HepG2 (cell line): ENCODE results near the gene NEDD4L. TPM values are rescaled to one million over a fixed set of nuclear protein-coding genes. Genes with fewer than 3 reads are reported as not detected.
A peak's percentile ranks its signal among the peaks of the same experiment; 100 is the strongest.

Source experiments
- AGO1 ChIP-seq: fragments of 200-400 bp; formaldehyde crosslinking; IDR thresholded peaks from 2 replicates; pipeline ENCODE4 v1.6.1; 2017; ENCODE audit warnings: mild to moderate bottlenecking, low read depth, low read length, moderate library complexity; ENCODE audit not compliant: poor library complexity, severe bottlenecking
- CCAR2 ChIP-seq: fragments of 200-400 bp; formaldehyde crosslinking; optimal IDR thresholded peaks from 2 replicates; pipeline ENCODE3; 2018; ENCODE audit warnings: low read depth, mild to moderate bottlenecking, low read length, moderate library complexity
- JUNB ChIP-seq: sonication (generic); formaldehyde crosslinking; IDR thresholded peaks from 2 replicates; pipeline ENCODE4 v1.8.0; 2022; ENCODE audit warnings: missing genetic modification reagents, mild to moderate bottlenecking, borderline replicate concordance
- MAFG ChIP-seq: sonication (generic); formaldehyde crosslinking; IDR thresholded peaks from 2 replicates; pipeline ENCODE4 v1.5.1; 2020; ENCODE audit warnings: mild to moderate bottlenecking, missing genetic modification reagents
- MYNN ChIP-seq: sonication (generic); formaldehyde crosslinking; IDR thresholded peaks from 2 replicates; pipeline ENCODE4 v1.4.0; 2020; ENCODE audit warnings: mild to moderate bottlenecking, low read depth, missing genetic modification reagents
- RBM22 ChIP-seq: fragments of 200-400 bp; formaldehyde crosslinking; optimal IDR thresholded peaks from 2 replicates; pipeline ENCODE3; 2017; ENCODE audit warnings: mild to moderate bottlenecking, low read length, moderate library complexity
- RFXANK ChIP-seq: IDR thresholded peaks from 2 replicates; pipeline ENCODE4 v1.6.1; 2016
- TBX2 ChIP-seq: sonication (generic); formaldehyde crosslinking; IDR thresholded peaks from 2 replicates; pipeline ENCODE4 v1.5.0; 2020; ENCODE audit warnings: missing genetic modification reagents, mild to moderate bottlenecking, borderline replicate concordance
- YEATS4 ChIP-seq: sonication (generic); formaldehyde crosslinking; IDR thresholded peaks from 2 replicates; pipeline ENCODE4 v1.4.0; 2020; ENCODE audit warnings: missing genetic modification reagents, borderline replicate concordance
- ZFP36L1 ChIP-seq: sonication (generic); formaldehyde crosslinking; IDR thresholded peaks from 2 replicates; pipeline ENCODE4 v1.8.0; 2022; ENCODE audit warnings: mild to moderate bottlenecking, missing genetic modification reagents, moderate library complexity
- ZKSCAN1 ChIP-seq: fragments of 150-350 bp; IDR thresholded peaks from 2 replicates; pipeline ENCODE4 v1.6.1; 2014; ENCODE audit warnings: low read length
- ZKSCAN5 ChIP-seq: sonication (generic); formaldehyde crosslinking; IDR thresholded peaks from 2 replicates; pipeline ENCODE4 v1.5.1; 2020; ENCODE audit warnings: mild to moderate bottlenecking, missing genetic modification reagents
- ZNF143 ChIP-seq: sonication (generic); formaldehyde crosslinking; IDR thresholded peaks from 2 replicates; pipeline ENCODE4 v1.4.0; 2020; ENCODE audit warnings: missing genetic modification reagents
- ZSCAN22 ChIP-seq: sonication (generic); formaldehyde crosslinking; IDR thresholded peaks from 2 replicates; pipeline ENCODE4 v1.4.0; 2020; ENCODE audit warnings: mild to moderate bottlenecking, missing genetic modification reagents
- polyA plus RNA-seq, 8 experiments: library from polyadenylated mRNA; depleted of rRNA in 3 of 8; stranded (reverse) in 7 of 8; unstranded in 1 of 8; fragments of >200 nt; fragmentation: Illumina TruSeq in 4 of 8; extraction: Trizol in 4 of 8; gene quantifications; 2 replicates each; pipeline versions ENCODE4 v1.2.1 to v1.2.3, GENCODE V29; 2011 to 2016; ENCODE audit warnings: low read depth in 4 of 8, missing spikeins in 1 of 8, mixed read lengths in 1 of 8; ENCODE audit not compliant: insufficient read depth in 1 of 8
- total RNA-seq, 5 experiments: library from RNA; depleted of rRNA; stranded (reverse); fragments of >200 nt; fragmentation: Illumina TruSeq; extraction: Trizol; gene quantifications; 2 replicates each; pipeline ENCODE4 v1.2.3, GENCODE V29; 2016; ENCODE audit warnings: low read depth in 1 of 5
- TF ChIP-seq, protein P1 (sequence below): sonication (generic); formaldehyde crosslinking; IDR thresholded peaks from 2 replicates; pipeline ENCODE4 v1.4.0; 2020; ENCODE audit warnings: mild to moderate bottlenecking, missing genetic modification reagents
- TF ChIP-seq, protein P2 (sequence below): sonication (generic); formaldehyde crosslinking; IDR thresholded peaks from 2 replicates; pipeline ENCODE4 v1.5.0; 2020; ENCODE audit warnings: missing genetic modification reagents, mild to moderate bottlenecking, borderline replicate concordance
- TF ChIP-seq, protein P3 (sequence below): sonication (generic); formaldehyde crosslinking; IDR thresholded peaks from 2 replicates; pipeline ENCODE4 v1.8.0; 2022; ENCODE audit warnings: low read depth, missing genetic modification reagents
- TF ChIP-seq, protein P4 (sequence below): sonication (generic); IDR thresholded peaks from 2 replicates; pipeline ENCODE4 v1.6.1; 2016; ENCODE audit warnings: low read depth, borderline replicate concordance

The NEDD4L gene
- total and polyA plus RNA-seq, 2 of the 13 experiments (the other 11 are each of a cell fraction or from before 2014, with no cell fraction given), result 168 to 390 TPM

DNA sequence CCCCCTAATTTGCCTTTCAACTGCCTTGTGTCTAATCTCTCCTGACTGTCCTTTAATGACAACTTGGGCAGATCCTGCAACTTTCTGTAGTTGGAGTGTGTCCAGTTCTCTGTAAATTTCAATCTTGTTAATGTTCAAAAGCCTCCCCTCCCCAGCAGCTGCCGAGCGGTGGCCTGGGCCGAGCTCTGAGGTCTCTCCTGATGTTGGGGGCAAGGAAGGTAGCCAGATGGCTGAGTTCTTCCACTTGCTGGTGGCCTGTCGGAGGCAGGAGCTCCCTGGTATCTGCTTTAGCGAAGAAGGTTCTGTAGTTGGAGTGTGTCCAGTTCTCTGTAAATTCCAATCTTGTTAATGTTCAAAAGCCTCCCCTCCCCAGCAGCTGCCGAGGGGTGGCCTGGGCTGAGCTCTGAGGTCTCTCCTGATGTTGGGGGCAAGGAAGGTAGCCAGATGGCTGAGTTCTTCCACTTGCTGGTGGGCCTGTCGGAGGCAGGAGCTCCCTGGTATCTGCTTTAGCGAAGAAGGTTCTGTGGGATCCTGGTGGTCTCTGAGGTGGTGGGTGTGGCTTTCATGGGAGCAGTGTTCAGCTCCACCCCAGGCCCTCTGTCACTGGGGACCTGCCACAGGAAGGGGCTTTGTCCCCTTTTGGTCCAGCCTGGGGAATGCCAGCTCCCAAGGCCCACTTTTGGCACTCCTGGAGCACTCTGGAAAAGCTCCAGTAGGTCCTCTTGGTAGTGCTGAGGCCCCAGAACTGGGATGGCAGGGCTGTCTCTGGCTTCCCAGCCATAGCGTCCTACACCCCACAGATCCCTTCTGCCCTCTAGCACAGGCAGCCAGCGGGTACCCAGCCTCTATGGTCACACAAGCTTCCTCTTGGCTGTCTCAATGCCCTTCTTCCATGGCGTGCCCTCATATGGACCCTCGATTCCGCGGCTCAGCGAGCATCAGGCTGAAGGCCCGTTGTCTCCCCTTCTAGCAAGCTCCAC lies 373.0 kb downstream of the NEDD4L start (continued):
- TF ChIP-seq, protein P1, sequence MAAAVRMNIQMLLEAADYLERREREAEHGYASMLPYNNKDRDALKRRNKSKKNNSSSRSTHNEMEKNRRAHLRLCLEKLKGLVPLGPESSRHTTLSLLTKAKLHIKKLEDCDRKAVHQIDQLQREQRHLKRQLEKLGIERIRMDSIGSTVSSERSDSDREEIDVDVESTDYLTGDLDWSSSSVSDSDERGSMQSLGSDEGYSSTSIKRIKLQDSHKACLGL (CRISPR knock-in tag), result no peak
- TF ChIP-seq, protein P2, sequence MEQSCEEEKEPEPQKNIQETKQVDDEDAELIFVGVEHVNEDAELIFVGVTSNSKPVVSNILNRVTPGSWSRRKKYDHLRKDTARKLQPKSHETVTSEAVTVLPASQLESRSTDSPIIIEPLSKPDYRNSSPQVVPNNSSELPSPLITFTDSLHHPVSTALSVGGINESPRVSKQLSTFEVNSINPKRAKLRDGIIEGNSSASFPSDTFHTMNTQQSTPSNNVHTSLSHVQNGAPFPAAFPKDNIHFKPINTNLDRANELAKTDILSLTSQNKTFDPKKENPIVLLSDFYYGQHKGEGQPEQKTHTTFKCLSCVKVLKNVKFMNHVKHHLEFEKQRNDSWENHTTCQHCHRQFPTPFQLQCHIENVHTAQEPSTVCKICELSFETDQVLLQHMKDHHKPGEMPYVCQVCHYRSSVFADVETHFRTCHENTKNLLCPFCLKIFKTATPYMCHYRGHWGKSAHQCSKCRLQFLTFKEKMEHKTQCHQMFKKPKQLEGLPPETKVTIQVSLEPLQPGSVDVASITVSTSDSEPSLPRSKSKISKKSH (CRISPR knock-in tag), result no peak
- TF ChIP-seq YEATS4 (CRISPR knock-in tag) (0 out of 2 replicates have a peak, but pooled peaks have one; percentile 22), ZKSCAN1 (no peak), MYNN (CRISPR knock-in tag) (no peak), TBX2 (0 out of 2 replicates have a peak, but pooled peaks have one; percentile 33), ZSCAN22 (CRISPR knock-in tag) (peak; percentile 93), AGO1 (no peak), RBM22 (peak; percentile 90), ZNF143 (CRISPR knock-in tag) (no peak), JUNB (CRISPR knock-in tag) (no peak), ZKSCAN5 (CRISPR knock-in tag) (no peak), MAFG (CRISPR knock-in tag) (no peak), ZFP36L1 (CRISPR knock-in tag) (no peak), RFXANK (CRISPR knock-in tag) (no peak), CCAR2 (no peak)
- TF ChIP-seq, protein P3, sequence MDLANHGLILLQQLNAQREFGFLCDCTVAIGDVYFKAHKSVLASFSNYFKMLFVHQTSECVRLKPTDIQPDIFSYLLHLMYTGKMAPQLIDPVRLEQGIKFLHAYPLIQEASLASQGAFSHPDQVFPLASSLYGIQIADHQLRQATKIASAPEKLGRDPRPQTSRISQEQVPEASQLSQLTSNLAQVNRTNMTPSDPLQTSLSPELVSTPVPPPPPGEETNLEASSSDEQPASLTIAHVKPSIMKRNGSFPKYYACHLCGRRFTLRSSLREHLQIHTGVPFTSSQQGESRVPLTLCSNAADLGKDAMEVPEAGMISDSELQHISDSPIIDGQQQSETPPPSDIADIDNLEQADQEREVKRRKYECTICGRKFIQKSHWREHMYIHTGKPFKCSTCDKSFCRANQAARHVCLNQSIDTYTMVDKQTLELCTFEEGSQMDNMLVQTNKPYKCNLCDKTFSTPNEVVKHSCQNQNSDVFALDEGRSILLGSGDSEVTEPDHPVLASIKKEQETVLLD (CRISPR knock-in tag), result no peak
- TF ChIP-seq, protein P4, sequence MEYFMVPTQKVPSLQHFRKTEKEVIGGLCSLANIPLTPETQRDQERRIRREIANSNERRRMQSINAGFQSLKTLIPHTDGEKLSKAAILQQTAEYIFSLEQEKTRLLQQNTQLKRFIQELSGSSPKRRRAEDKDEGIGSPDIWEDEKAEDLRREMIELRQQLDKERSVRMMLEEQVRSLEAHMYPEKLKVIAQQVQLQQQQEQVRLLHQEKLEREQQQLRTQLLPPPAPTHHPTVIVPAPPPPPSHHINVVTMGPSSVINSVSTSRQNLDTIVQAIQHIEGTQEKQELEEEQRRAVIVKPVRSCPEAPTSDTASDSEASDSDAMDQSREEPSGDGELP, result no peak
